GM06990 (cell line): ENCODE results near the gene NUPR1.
"Not testable (repeated sequence)": the region's sequence is repeated elsewhere in the genome, so short reads cannot be mapped to it uniquely, and the experiment has no call there.

Experiments
- DNase-seq: peaks from one replicate; pipeline ENCODE4 v3.0.0-alpha.2; 2011; ENCODE audit not compliant: insufficient read length; ENCODE audit errors: extremely low read depth
- H3K27me3 ChIP-seq: replicated peaks from 2 replicates; pipeline ENCODE4 v1.6.0; 2011; ENCODE audit warnings: low read length; ENCODE audit not compliant: control insufficient read depth, insufficient read depth
- H3K36me3 ChIP-seq: 2 replicates; pipeline ENCODE4 v1.5.1; 2011; ENCODE audit warnings: low read length; ENCODE audit not compliant: control insufficient read depth, insufficient read depth
- H3K4me3 ChIP-seq: replicated peaks from 2 replicates; pipeline ENCODE4 v1.5.1; 2011; ENCODE audit warnings: low read depth, mild to moderate bottlenecking, control low read depth, low read length
- TF ChIP-seq, protein P1 (sequence below): IDR thresholded peaks from 2 replicates; pipeline ENCODE4 v1.5.1; 2011; ENCODE audit warnings: low read length, control low read depth, mild to moderate bottlenecking, inconsistent platforms; ENCODE audit not compliant: insufficient read depth, poor library complexity, severe bottlenecking

Gene NUPR1

DNA sequence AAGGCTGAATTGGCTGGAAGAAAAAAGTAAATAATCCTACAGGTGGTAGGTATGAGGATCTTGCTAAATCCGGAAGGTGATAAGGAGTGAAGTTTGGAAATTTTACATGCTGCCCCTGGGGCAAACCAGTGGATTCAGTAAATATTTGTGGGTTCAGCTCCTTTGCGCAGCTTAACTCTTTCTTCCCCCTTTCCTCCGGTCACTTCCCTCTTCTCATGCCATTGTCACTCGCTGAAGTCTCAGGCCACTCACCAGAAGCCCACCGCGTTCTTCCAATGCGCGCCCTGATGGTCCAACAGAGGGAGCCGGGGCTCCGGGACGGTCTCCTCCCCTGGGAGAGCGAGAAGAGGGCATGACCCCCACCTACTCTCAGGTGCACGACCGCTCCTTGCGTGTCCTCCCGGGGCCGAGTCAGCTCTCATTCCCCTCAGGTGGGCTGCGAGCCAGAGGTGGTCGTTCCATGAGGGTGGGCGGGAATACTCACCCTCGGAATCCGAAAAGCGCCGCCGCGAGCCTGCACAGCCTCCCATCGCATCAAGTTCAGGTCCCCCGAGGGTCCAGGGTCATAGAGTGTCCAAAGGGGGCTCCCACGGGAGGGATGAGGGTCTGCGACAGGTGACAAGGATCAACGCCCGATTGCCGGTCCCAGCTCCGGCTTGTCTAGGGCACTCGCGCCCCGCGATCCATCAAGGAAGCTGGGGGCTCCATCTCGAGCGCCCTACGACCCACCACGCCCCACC lies 47.4 kb downstream of the NUPR1 start:
- Histone ChIP-seq H3K4me3 (peak overlapping the region; percentile 80), H3K27me3 (no peaks in the 10 kb centered on the region), H3K36me3 (peaks cover 3% of the 10 kb centered on the region; the same call in 1 of the 2 replicates)
- no peak for DNase-seq
- TF ChIP-seq, protein P1, sequence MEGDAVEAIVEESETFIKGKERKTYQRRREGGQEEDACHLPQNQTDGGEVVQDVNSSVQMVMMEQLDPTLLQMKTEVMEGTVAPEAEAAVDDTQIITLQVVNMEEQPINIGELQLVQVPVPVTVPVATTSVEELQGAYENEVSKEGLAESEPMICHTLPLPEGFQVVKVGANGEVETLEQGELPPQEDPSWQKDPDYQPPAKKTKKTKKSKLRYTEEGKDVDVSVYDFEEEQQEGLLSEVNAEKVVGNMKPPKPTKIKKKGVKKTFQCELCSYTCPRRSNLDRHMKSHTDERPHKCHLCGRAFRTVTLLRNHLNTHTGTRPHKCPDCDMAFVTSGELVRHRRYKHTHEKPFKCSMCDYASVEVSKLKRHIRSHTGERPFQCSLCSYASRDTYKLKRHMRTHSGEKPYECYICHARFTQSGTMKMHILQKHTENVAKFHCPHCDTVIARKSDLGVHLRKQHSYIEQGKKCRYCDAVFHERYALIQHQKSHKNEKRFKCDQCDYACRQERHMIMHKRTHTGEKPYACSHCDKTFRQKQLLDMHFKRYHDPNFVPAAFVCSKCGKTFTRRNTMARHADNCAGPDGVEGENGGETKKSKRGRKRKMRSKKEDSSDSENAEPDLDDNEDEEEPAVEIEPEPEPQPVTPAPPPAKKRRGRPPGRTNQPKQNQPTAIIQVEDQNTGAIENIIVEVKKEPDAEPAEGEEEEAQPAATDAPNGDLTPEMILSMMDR = peak; percentile 29

DNA sequence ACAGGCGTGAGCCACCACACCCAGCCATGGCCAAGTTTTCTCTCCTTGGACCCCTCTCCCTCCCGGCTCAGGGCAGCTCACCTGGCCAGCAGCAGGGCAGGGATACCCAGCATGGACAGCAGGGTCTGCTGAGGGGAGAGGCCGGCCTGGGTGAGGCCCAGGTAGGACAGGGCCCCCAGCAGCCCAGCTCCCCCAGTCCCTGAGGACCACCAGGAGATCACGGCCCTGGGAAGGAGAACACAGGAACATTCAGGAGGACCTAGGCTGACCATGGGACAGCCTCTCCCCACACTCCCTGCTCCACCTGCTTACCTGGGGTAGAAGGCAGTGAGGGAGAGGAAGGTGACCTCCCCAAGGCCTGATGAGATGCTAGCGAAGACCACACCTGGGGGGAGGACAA lies 52.5 kb downstream of the NUPR1 start:
- no peak for DNase-seq
- peaks cover 7% of the 10 kb centered on the region for H3K36me3 ChIP-seq
- TF ChIP-seq, protein P1 = no peak

DNA sequence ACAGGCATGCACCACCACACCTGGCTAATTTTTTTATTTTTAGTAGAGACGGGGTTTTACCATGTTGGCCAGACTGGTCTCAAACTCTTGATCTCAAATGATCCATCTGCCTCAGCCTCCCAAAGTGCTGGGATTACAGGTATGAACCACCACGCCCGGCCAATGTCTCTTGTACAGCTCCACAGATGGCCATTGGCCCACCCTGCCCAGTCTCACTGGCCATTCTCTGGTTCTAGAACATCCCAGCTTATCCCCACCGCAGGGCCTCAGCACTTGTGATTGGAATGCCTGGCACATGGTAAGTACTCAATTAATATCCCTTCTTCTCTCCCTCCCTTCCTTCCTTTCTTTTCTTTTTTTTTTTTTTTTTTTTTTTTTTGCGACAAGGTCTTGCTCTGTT lies 55.4 kb downstream of the NUPR1 start:
- not testable (repeated sequence) for DNase-seq, H3K4me3 ChIP-seq, H3K27me3 ChIP-seq
- H3K36me3 ChIP-seq = peaks cover 14% of the 10 kb centered on the region

More for the DNA sequence above, 52.5 kb downstream of the NUPR1 start:
- Histone ChIP-seq H3K27me3 (no peaks in the 10 kb centered on the region), H3K4me3 (no peak overlapping the region)
